ENCODE measurements around the gene IGSF3. TPM values are rescaled to one million over a fixed set of nuclear protein-coding genes. Genes with fewer than 3 reads are reported as not detected.
"Not testable (repeated sequence)": the region's sequence is repeated elsewhere in the genome, so short reads cannot be mapped to it uniquely, and the experiment has no call there.

IGSF3 gene
- total and polyA plus RNA-seq, 10 of the 15 experiments (the other 5 are each of a cell fraction or from before 2014, with no cell fraction given): 1.4 to 18.0 (median 9.6) TPM

GRCh38 chr1:116604408-116604807, 63.1 kb downstream of the IGSF3 start:
- H3K9ac ChIP-seq (ENCODE audit: control insufficient read depth, insufficient read depth, low read length); H2AFZ ChIP-seq (ENCODE audit: control insufficient read depth, low read depth, low read length); POLR2A ChIA-PET; H4K20me1 ChIP-seq (ENCODE audit: control insufficient read depth, insufficient read depth); ATAC-seq; H3K27ac ChIP-seq (ENCODE audit: control insufficient read depth, insufficient read depth); intact Hi-C loops (cut with micrococcal nuclease; ENCODE audit: unreplicated experiment); H3K79me2 ChIP-seq (ENCODE audit: control insufficient read depth, insufficient read depth, low read length); RAD21 ChIA-PET (ENCODE audit: unreplicated experiment); SMC1A ChIA-PET (ENCODE audit: uncharacterized antibody, unreplicated experiment); H3K36me3 ChIP-seq (ENCODE audit: control insufficient read depth in 2 of 2, insufficient read depth in 2 of 2, low read length in 1 of 2); DNase-seq (ENCODE audit: low read depth, low spot score); FAIRE-seq; CTCF ChIA-PET; H3K4me3 ChIP-seq; H3K4me1 ChIP-seq (ENCODE audit: control insufficient read depth, insufficient read depth, low read length); H3K27me3 ChIP-seq (replicated peaks in 1 of 2; ENCODE audit: control insufficient read depth in 2 of 2, insufficient read depth in 2 of 2, low read length in 1 of 2); BruUV-seq (replicated peaks); in situ Hi-C loops (cut with MboI); H3K9me3 ChIP-seq (replicated peaks; ENCODE audit: control insufficient read depth, insufficient read depth, low read length); H3K4me2 ChIP-seq (ENCODE audit: control insufficient read depth, insufficient read depth): not testable (repeated sequence)
- WGBS (ENCODE audit: insufficient coverage, insufficient replicate concordance, low lambda C conversion rate, missing lambda C conversion rate): 58% methylated on average over 6 of the region's 6 CpGs

GRCh38 chr1:116603646-116604045, 63.9 kb downstream of the IGSF3 start:
- H3K9ac ChIP-seq (ENCODE audit: control insufficient read depth, insufficient read depth, low read length); H3K4me2 ChIP-seq (ENCODE audit: control insufficient read depth, insufficient read depth); H3K9me3 ChIP-seq (replicated peaks; ENCODE audit: control insufficient read depth, insufficient read depth, low read length); RAD21 ChIA-PET (ENCODE audit: unreplicated experiment); H3K36me3 ChIP-seq (ENCODE audit: control insufficient read depth in 2 of 2, insufficient read depth in 2 of 2, low read length in 1 of 2); intact Hi-C loops (cut with micrococcal nuclease; ENCODE audit: unreplicated experiment); FAIRE-seq; H4K20me1 ChIP-seq (ENCODE audit: control insufficient read depth, insufficient read depth); in situ Hi-C loops (cut with MboI); BruUV-seq (replicated peaks); H3K79me2 ChIP-seq (ENCODE audit: control insufficient read depth, insufficient read depth, low read length); CTCF ChIA-PET; DNase-seq (ENCODE audit: low read depth, low spot score); POLR2A ChIA-PET; H3K27ac ChIP-seq (ENCODE audit: control insufficient read depth, insufficient read depth); H3K4me1 ChIP-seq (ENCODE audit: control insufficient read depth, insufficient read depth, low read length); ATAC-seq; H3K27me3 ChIP-seq (replicated peaks in 1 of 2; ENCODE audit: control insufficient read depth in 2 of 2, insufficient read depth in 2 of 2, low read length in 1 of 2); H3K4me3 ChIP-seq; SMC1A ChIA-PET (ENCODE audit: uncharacterized antibody, unreplicated experiment); H2AFZ ChIP-seq (ENCODE audit: control insufficient read depth, low read depth, low read length): not testable (repeated sequence)
- WGBS (ENCODE audit: insufficient coverage, insufficient replicate concordance, low lambda C conversion rate, missing lambda C conversion rate): 78% methylated on average over 21 of the region's 21 CpGs

GRCh38 chr1:116599369-116599768, 68.2 kb downstream of the IGSF3 start:
- H3K36me3 ChIP-seq (ENCODE audit: control insufficient read depth in 2 of 2, insufficient read depth in 2 of 2, low read length in 1 of 2); ATAC-seq; intact Hi-C loops (cut with micrococcal nuclease; ENCODE audit: unreplicated experiment); H3K27ac ChIP-seq (ENCODE audit: control insufficient read depth, insufficient read depth); H3K27me3 ChIP-seq (replicated peaks in 1 of 2; ENCODE audit: control insufficient read depth in 2 of 2, insufficient read depth in 2 of 2, low read length in 1 of 2); BruUV-seq (replicated peaks); H3K4me2 ChIP-seq (ENCODE audit: control insufficient read depth, insufficient read depth); in situ Hi-C loops (cut with MboI); H2AFZ ChIP-seq (ENCODE audit: control insufficient read depth, low read depth, low read length); H4K20me1 ChIP-seq (ENCODE audit: control insufficient read depth, insufficient read depth); H3K9ac ChIP-seq (ENCODE audit: control insufficient read depth, insufficient read depth, low read length); FAIRE-seq; H3K9me3 ChIP-seq (replicated peaks; ENCODE audit: control insufficient read depth, insufficient read depth, low read length); H3K79me2 ChIP-seq (ENCODE audit: control insufficient read depth, insufficient read depth, low read length); POLR2A ChIA-PET; H3K4me3 ChIP-seq; DNase-seq (ENCODE audit: low read depth, low spot score): not testable (repeated sequence)
- ChIA-PET RAD21 (ENCODE audit: unreplicated experiment) (interaction anchor here (0.8 kb wide), 1 partner anchor 68 kb away, joined by 3 read pairs; the partner anchor contains the start of gene IGSF3), CTCF (interaction anchor here (0.9 to 1.1 kb wide), 3 partner anchors 25 to 72 kb away, joined by 3 to 6 read pairs (median 4); no protein-coding TSS in a partner anchor), SMC1A (ENCODE audit: uncharacterized antibody, unreplicated experiment) (interaction anchor here (0.6 to 1.0 kb wide), 2 partner anchors 25 to 29 kb away, joined by 3 to 5 read pairs; no protein-coding TSS in a partner anchor)
- 76% methylated on average over 2 of the region's 2 CpGs for WGBS (ENCODE audit: insufficient coverage, insufficient replicate concordance, low lambda C conversion rate, missing lambda C conversion rate)
- H3K4me1 ChIP-seq (ENCODE audit: control insufficient read depth, insufficient read depth, low read length): peaks cover 20% of the 10 kb centered on the region
